Nephron progenitor cell (in vitro differentiated cells): ENCODE measurements around the gene EME1.
"Not testable (repeated sequence)": the region's sequence is repeated elsewhere in the genome, so short reads cannot be mapped to it uniquely, and the experiment has no call there.

Experiments
- DNase-seq: peaks from one replicate; pipeline ENCODE4 v3.0.0; 2021
- H3K27ac Mint-ChIP-seq: 2 replicates; pipeline ENCODE4 v1.8.0; 2021; ENCODE audit warnings: mild to moderate bottlenecking, moderate library complexity, mixed read lengths
- H3K27me3 Mint-ChIP-seq: 2 replicates; pipeline ENCODE4 v1.8.0; 2021; ENCODE audit warnings: mild to moderate bottlenecking, low read depth, mixed read lengths; ENCODE audit not compliant: poor library complexity
- H3K36me3 Mint-ChIP-seq: 2 replicates; pipeline ENCODE4 v1.8.0; 2021; ENCODE audit warnings: low read depth, mixed read lengths
- H3K4me1 Mint-ChIP-seq: 2 replicates; pipeline ENCODE4 v1.8.0; 2021; ENCODE audit warnings: mixed read lengths
- H3K4me3 Mint-ChIP-seq: 2 replicates; pipeline ENCODE4 v1.8.0; 2021; ENCODE audit warnings: mild to moderate bottlenecking, moderate library complexity, mixed read lengths
- H3K9me3 Mint-ChIP-seq: 2 replicates; pipeline ENCODE4 v1.8.0; 2021; ENCODE audit warnings: mild to moderate bottlenecking, moderate library complexity, mixed read lengths
- CTCF ChIP-seq: fragments of 200-600 bp; sonication (generic); IDR thresholded peaks from 2 replicates; pipeline ENCODE4 v1.5.0; 2021; ENCODE audit warnings: antibody characterized with exemption

The EME1 gene

GRCh38 chr17:50330151-50330775 is 42.8 kb upstream of the EME1 start:
- Mint-ChIP-seq H3K4me3 (no peak overlapping the region), H3K4me1 (peaks cover 75% of the 10 kb centered on the region), H3K9me3 (no peaks in the 10 kb centered on the region), H3K27me3 (peaks cover 8% of the 10 kb centered on the region), H3K36me3 (no peaks in the 10 kb centered on the region), H3K27ac (no peak overlapping the region)
- no peak for TF ChIP-seq CTCF
- DNase-seq: no peak

DNA sequence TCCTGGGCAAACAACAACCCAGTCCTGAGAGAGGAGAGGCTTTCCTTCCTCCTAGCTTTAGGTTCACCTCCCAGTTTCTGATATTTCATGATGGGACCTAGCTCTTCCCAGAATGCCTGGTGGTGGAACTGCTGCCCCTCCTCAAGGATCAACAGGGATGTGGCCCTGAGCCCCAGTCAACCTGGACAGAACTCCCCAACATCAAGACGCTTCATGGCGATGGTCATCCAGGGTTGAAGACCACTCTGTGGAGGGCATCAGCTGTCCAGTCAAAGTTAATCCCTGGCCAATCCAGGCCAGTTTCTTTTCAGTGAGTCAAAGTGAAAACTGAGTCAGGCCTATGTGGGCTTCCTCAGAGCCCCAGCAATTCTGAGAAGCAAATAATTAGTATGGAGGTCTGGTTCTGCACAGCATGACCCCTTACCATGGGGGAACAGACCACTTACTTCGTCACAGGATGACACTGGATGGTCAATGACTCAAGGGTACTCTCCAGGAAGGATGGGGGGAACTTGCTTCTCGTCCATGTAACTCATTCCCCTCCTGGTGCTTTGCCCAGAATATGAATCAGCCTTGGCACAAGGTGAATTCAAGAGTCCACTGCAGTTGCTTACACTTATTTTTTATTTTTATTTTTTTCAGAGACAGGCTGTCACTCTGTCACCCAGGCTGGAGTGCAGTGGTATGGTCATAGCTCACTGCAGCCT is 41.8 kb upstream of the EME1 start:
- H3K9me3 Mint-ChIP-seq: no peaks in the 10 kb centered on the region
- H3K4me1 Mint-ChIP-seq: peaks cover 67% of the 10 kb centered on the region
- no peak overlapping the region for H3K27ac Mint-ChIP-seq
- H3K36me3 Mint-ChIP-seq: no peaks in the 10 kb centered on the region
- TF ChIP-seq CTCF: no peak
- H3K27me3 Mint-ChIP-seq: peaks cover 8% of the 10 kb centered on the region
- DNase-seq: no peak
- no peak overlapping the region for H3K4me3 Mint-ChIP-seq

DNA sequence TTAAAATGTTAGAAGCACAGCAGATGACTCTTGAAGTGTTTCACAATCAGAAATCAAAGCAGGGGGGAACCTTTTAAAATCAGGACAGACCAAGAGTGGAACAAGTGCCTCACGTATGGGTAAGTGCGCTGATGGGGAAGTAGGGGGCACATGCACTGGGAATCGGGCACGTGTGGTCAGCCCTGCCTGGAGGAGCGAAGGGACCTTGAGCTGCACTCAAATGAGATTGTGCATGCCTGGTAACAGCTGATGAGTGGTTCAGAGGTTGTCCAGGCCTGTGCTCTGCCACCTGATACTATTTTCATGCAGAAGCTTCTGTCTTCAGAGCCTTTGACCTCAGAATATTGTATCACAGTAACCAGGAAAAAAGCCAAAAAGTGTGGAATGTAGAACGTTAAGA is 40.8 kb upstream of the EME1 start:
- Mint-ChIP-seq H3K27ac (no peak overlapping the region), H3K36me3 (no peaks in the 10 kb centered on the region), H3K4me3 (no peak overlapping the region), H3K27me3 (peaks cover 8% of the 10 kb centered on the region), H3K4me1 (peaks cover 57% of the 10 kb centered on the region), H3K9me3 (no peaks in the 10 kb centered on the region)
- no peak for DNase-seq
- no peak for TF ChIP-seq CTCF

- H3K36me3 Mint-ChIP-seq, H3K4me3 Mint-ChIP-seq, DNase-seq, H3K27me3 Mint-ChIP-seq, H3K9me3 Mint-ChIP-seq: not testable (repeated sequence)
- Mint-ChIP-seq H3K27ac (peak overlapping the region; percentile 96), H3K4me1 (peaks cover 47% of the 10 kb centered on the region)
These were observed 39.6 kb upstream of the EME1 start for GRCh38 chr17:50333291-50334057.

DNA sequence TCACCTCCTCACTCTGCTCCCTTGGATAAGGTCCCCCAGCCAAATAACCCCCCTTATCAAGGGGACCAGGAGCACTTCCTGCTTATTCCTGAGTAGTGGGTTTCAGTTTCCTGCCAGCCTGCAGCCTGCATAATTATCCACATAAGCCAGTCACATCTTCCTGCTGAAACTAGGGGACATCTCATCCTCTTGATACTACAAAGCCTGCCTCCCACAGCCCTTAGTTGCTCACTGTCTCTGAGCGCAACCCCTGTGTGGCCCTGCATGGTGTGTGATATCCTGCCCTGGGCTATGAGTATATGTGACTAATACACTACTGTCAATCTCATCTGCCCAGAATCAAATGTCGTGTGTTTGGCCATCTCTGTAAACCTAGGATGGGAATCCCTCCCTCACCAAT is 35.1 kb upstream of the EME1 start:
- TF ChIP-seq CTCF: no peak
- peaks cover 33% of the 10 kb centered on the region for H3K9me3 Mint-ChIP-seq
- peaks cover 2% of the 10 kb centered on the region for H3K27me3 Mint-ChIP-seq
- peaks cover 13% of the 10 kb centered on the region for H3K4me1 Mint-ChIP-seq
- H3K4me3 Mint-ChIP-seq: no peak overlapping the region
- DNase-seq: no peak
- H3K27ac Mint-ChIP-seq: no peak overlapping the region
- H3K36me3 Mint-ChIP-seq: peaks cover 10% of the 10 kb centered on the region

GRCh38 chr17:50338645-50339044 is 34.4 kb upstream of the EME1 start:
- no peak overlapping the region for H3K27ac Mint-ChIP-seq
- TF ChIP-seq CTCF: no peak
- no peak overlapping the region for H3K4me3 Mint-ChIP-seq
- H3K36me3 Mint-ChIP-seq: peaks cover 10% of the 10 kb centered on the region
- peaks cover 6% of the 10 kb centered on the region for H3K4me1 Mint-ChIP-seq
- H3K9me3 Mint-ChIP-seq: peaks cover 33% of the 10 kb centered on the region
- no peak for DNase-seq
- no peaks in the 10 kb centered on the region for H3K27me3 Mint-ChIP-seq
